ENCODE results near the gene COLEC12. TPM values are rescaled to one million over a fixed set of nuclear protein-coding genes. Genes with fewer than 3 reads are reported as not detected.
"Not testable (repeated sequence)": the region's sequence is repeated elsewhere in the genome, so short reads cannot be mapped to it uniquely, and the experiment has no call there.

COLEC12 gene
- total RNA-seq, 4 donors from 2014 or later: 5.1 to 14.5 (median 6.9) TPM

GRCh38 chr18:313931-314330 is 186.6 kb downstream of the COLEC12 start:
- no peak for DNase-seq (ENCODE audit: low spot score in 2 of 2)
- H3K4me3 ChIP-seq (ENCODE audit: low read depth, poor library complexity, severe bottlenecking): no peak overlapping the region
- no peak for TF ChIP-seq CTCF (IDR thresholded peaks at IDR 0.05)
- intact Hi-C loops (cut with DNase I; ENCODE audit: low total_unique reads): no loop called here

- 66 to 67% methylated on average over 4 of the region's 4 CpGs for WGBS, 2 donors
- TF ChIP-seq CTCF (IDR thresholded peaks at IDR 0.05) (no peak), POLR2A (IDR thresholded peaks at IDR 0.05) (no peak)
Measured at GRCh38 chr18:312415-312814, 188.1 kb downstream of the COLEC12 start.

GRCh38 chr18:310042-310441 is 190.5 kb downstream of the COLEC12 start:
- intact Hi-C loops (cut with DNase I; ENCODE audit: low total_unique reads): no loop called here
- no peak for TF ChIP-seq POLR2A (IDR thresholded peaks at IDR 0.05)
- TF ChIP-seq CTCF (IDR thresholded peaks at IDR 0.05): no peak
- no peak for DNase-seq (ENCODE audit: low spot score in 2 of 2)
- no peak overlapping the region for H3K4me3 ChIP-seq (ENCODE audit: low read depth, poor library complexity, severe bottlenecking)

More at GRCh38 chr18:312415-312814, 188.1 kb downstream of the COLEC12 start:
- intact Hi-C loops (cut with DNase I; ENCODE audit: low total_unique reads): no loop called here
- DNase-seq (ENCODE audit: low spot score in 2 of 2): no peak
- H3K4me3 ChIP-seq (ENCODE audit: low read depth, poor library complexity, severe bottlenecking): no peak overlapping the region

- 78 to 92% methylated on average over 4 of the region's 4 CpGs for WGBS, 2 donors
- H3K4me3 ChIP-seq (ENCODE audit: low read depth, poor library complexity, severe bottlenecking); intact Hi-C loops (cut with DNase I; ENCODE audit: low total_unique reads); DNase-seq (ENCODE audit: low spot score in 2 of 2): not testable (repeated sequence)
Measured at GRCh38 chr18:308086-308485, 192.4 kb downstream of the COLEC12 start.

- H3K4me3 ChIP-seq (ENCODE audit: low read depth, poor library complexity, severe bottlenecking): no peak overlapping the region
- TF ChIP-seq CTCF (IDR thresholded peaks at IDR 0.05) (no peak), POLR2A (IDR thresholded peaks at IDR 0.05) (no peak)
- DNase-seq (ENCODE audit: low spot score in 2 of 2): no peak
- 85 to 89% methylated on average over 7 of the region's 7 CpGs for WGBS, 2 donors
- intact Hi-C loops (cut with DNase I; ENCODE audit: low total_unique reads): no loop called here
Measured at GRCh38 chr18:306608-307255, 193.8 kb downstream of the COLEC12 start.

- H3K4me3 ChIP-seq (ENCODE audit: low read depth, poor library complexity, severe bottlenecking): no peak overlapping the region
- WGBS, 2 donors: 56 to 69% methylated on average over 6 of the region's 6 CpGs
- TF ChIP-seq CTCF (IDR thresholded peaks at IDR 0.05): no peak
- no peak for TF ChIP-seq POLR2A (IDR thresholded peaks at IDR 0.05)
- DNase-seq (ENCODE audit: low spot score in 2 of 2): no peak
- intact Hi-C loops (cut with DNase I; ENCODE audit: low total_unique reads): no loop called here
Measured at GRCh38 chr18:305003-305501, 195.4 kb downstream of the COLEC12 start.

Measured in lower leg skin (tissue), 4 donors.